OCI-LY3 (cell line): ENCODE data around the gene TSPAN16.

Experiments used
- EZH2phosphoT487 ChIP-seq: fragments of 200-600 bp; shearing (Covaris generic); IDR thresholded peaks from 2 replicates; pipeline ENCODE4 v1.6.1; 2018; ENCODE audit warnings: antibody characterized with exemption, mixed run types, low read depth
- TF ChIP-seq, protein P1 (sequence below): fragments of 200-600, 300-600 bp; sonication (generic); IDR thresholded peaks from 2 replicates; pipeline ENCODE4 v1.5.1; 2014; ENCODE audit warnings: antibody characterized with exemption, low read length, low read depth

DNA sequence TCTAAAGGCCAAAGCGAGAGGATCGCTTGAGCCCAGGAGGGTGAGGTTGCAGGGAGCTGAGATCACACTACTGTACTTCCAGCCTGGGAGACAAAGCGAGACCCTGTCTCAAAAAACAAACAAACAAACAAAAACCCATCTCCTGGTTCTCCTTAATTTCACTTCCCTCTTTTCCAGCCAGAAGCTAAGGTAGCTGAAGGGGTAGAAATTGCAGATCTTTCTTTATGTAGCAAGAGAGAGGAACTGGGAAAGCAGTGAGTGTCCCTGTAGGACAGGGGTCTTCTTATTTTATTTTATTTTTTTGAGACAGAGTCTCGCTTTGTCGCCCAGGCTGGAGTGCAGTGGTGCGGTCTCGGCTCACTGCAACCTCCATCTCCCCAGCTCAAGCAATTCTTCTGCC, 4.5 kb upstream of the TSPAN16 start:
- TF ChIP-seq, protein P1, sequence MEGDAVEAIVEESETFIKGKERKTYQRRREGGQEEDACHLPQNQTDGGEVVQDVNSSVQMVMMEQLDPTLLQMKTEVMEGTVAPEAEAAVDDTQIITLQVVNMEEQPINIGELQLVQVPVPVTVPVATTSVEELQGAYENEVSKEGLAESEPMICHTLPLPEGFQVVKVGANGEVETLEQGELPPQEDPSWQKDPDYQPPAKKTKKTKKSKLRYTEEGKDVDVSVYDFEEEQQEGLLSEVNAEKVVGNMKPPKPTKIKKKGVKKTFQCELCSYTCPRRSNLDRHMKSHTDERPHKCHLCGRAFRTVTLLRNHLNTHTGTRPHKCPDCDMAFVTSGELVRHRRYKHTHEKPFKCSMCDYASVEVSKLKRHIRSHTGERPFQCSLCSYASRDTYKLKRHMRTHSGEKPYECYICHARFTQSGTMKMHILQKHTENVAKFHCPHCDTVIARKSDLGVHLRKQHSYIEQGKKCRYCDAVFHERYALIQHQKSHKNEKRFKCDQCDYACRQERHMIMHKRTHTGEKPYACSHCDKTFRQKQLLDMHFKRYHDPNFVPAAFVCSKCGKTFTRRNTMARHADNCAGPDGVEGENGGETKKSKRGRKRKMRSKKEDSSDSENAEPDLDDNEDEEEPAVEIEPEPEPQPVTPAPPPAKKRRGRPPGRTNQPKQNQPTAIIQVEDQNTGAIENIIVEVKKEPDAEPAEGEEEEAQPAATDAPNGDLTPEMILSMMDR: no peak
- no peak for TF ChIP-seq EZH2phosphoT487
